Stimulated activated CD4-positive, alpha-beta T cell treated with anti-CD3 and anti-CD28 coated beads, Interleukin-2, amount 100 ng/mL, for 4 hours (primary cell): ENCODE results near the gene HEXIM2.

Source experiments
- DNase-seq: peaks from one replicate; pipeline ENCODE4 v3.0.0-alpha.2; 2020; ENCODE audit warnings: low read depth

The HEXIM2 gene

DNA sequence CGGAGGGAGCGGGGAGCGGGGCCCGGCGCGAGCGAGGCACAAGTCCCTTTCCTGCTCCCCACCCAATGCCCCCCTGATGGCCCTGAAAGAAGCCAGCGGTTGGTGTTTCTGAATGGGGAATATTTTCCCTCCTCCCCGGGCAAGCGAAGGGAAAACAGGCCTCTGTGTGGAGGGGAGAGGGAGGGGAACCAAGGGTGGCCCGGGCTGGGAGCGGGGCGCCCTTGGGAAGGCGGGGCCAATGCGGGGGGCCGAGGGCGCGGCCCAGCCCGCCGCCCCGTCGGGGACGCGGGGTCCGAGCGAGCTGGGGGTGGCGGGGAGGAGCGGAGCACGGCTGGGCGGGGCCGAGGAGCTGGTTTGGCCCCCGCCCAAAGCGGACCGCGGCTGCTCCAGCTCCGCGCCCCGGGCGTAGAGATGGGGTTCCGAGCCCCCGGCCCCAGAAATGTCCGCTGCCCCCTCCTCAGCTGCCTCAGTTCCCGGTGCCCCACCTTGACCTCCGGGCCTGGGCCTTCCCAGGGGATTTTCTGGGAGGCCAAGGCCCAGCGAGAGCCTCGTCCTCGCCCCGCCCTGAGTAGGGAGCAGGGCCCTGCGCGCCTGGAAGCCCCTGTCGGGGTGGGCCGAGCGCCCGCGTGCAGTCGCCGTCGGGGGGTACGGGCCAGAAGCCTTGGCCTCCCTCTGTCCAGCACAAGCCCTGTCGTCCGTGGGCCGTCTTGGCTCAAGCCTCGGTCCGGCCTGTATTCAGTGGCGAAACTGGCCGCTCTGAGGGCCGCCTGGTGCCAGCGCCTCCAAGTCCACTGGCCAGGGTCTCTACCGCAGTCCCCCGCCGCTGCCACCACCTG is 17.3 kb upstream of the HEXIM2 start:
- DNase-seq, result no peak

DNA sequence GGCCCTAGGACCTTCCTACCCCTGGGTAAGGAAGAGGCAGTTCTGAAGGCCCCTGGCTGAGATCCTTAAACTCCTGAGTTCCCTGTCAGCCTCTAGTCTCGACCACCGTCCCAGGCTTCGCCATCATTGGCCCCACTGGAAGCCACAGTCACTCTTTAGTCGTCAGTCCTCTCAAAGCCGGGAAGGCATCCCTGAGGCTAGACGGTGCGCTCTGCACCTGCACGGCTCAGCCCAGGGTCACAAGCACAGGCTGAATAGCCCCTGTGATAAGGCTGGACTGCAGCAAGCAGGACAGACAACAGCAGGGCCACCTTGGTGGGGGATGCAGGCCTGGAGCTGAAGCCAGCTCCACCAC is 16.7 kb upstream of the HEXIM2 start:
- no peak for DNase-seq

DNA sequence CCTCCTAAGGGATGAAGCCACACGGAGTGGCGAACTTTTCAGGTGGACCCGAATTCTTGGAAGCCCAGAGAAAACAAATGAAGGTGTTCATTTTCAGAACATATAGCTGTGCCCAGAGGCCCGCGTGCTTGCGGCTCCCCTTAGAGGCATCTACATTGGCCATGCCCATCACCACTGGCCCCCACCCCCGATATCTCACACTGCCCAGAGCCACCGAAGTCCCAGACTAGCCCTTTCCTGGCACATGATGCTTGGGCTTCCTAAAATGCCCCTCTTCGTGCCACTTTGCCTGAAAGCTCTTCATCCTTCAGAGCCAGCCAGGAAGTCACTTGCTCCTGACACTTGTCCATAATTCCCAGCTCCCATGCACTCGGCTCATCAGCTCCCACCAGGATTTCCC is 15.5 kb upstream of the HEXIM2 start:
- DNase-seq, result no peak

DNA sequence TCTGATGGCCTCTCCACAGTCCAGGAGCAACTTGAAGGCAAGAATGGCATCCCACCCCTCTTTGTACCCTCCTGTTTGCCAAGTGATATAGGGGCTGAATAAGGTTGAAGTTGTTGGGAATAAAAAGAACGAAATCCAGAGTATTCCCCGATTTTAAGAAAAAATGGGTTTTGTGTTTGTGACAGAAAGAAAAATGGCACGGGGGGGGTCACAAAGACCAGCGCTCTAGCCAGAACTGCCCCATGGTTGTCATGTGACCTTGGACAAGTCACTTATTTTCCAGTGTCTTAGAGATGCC is 15.1 kb upstream of the HEXIM2 start:
- no peak for DNase-seq

DNA sequence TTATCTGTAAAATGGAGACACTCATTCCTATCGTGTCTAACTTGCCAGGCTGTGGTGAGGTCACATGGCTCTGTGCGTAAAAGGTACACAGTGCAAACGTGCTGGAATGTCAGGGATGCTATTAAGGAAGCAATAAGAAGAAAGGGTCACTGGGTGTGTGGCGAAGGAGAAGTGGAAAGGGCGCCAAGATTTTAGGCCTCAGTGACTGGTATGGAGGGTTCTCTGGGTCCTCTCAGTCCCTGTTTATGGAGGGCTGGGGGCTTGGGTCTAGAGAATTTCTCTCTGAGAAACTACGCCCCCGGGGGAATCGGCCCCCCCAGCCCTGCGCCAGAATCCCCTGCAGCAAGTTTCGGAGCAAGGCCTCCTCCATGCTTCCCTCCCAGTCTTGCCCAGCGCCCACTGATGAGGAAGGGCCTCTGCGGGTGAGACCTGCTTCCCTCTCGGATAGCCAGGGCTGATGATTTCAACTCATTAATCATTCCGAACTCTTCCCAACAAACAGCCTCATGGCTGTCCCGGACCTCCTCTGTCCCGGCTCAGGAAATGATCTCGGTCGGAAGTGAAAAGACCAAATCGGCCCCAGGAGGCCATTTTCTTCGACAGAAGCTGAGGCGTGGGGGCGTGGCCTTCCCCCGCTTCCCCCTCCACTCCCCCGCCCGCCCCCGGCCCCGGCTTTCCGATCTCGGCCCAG is 14.6 kb upstream of the HEXIM2 start:
- no peak for DNase-seq

DNA sequence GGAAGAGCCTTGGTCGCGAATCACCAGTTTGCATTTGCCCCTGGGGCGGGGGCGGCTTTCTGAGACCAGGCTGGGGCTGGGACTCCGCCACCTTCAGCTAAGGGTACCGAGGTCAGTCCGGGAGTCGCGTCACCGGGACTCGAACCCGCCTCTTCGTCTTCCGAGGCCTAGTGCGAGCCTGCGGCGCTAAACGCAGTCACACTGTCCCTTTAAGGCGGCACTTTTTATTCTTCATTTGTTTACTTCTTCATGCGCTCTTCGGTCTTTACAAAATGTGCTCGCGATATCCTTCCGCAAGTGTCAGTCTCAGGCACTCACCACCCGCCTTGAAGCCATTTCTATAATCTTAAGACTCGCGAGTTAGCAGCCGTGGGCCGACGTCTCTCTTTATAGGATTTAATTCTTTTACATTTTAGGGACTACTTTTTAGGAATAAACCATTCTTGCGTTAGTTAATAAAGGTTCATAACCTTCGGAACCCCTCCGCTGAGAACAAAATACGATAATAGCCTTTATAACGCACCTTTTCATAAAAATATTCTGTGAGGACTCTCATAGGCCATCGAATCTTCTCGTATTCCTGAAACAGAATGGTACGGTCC is 14.0 kb upstream of the HEXIM2 start:
- DNase-seq, result peak; percentile 63

DNA sequence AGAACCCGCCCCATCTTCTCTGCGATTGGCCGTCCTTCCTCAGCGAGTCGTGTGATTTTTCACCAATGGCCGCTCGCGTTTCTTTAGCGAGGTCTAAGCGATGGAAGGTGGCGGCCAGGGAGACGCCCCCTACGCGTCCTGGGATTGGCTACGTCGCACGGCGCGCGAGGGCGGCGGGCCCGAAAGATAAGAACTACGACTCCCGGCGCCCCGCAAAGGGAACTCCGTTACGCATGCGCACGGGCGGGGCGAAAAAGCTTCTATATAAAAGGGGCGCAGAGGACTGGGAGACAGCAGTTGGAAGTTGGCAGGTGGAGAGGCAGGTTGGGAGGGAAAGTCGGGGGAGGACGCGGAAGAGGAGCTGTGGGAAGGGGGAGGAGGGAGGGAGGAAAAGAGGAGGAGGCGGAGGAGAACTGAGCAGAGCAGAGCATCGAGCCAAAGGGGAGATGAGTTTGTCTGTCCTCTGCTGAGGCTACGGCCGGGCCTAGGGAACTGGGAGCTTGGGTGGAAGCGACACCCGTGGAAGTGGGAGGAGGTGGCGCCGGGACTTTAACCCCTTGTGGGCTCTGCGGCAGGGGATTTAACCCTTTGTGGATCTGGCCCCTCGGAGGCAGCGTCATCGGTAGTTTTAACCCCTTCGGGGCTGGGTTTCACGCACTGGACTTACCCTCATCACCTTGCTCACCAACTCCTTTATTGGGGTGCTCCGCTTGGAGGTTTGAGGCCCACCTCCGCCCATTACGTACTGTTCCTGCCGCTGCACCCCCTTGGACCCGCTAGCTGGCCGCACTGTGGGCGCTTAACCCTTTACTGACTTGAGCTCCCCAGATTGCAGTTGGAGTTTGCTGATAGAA is 13.3 kb upstream of the HEXIM2 start, which contains the start of gene HEXIM1:
Gene HEXIM1, plus strand, starts transcription at position 293 of the 854 bp plus-strand sequence. CDS start 716 bp downstream, outside the sequence.
- peak; percentile 98 for DNase-seq

DNA sequence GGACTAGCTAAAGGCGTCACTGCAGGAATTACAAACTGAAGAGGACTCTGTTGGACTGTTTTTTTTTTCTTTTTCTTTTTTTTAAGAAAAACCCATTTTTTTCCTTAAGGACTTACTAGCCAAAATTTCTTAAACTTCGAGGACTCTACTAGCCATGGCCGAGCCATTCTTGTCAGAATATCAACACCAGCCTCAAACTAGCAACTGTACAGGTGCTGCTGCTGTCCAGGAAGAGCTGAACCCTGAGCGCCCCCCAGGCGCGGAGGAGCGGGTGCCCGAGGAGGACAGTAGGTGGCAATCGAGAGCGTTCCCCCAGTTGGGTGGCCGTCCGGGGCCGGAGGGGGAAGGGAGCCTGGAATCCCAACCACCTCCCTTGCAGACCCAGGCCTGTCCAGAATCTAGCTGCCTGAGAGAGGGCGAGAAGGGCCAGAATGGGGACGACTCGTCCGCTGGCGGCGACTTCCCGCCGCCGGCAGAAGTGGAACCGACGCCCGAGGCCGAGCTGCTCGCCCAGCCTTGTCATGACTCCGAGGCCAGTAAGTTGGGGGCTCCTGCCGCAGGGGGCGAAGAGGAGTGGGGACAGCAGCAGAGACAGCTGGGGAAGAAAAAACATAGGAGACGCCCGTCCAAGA is 12.5 kb upstream of the HEXIM2 start:
- peak; percentile 51 for DNase-seq

DNA sequence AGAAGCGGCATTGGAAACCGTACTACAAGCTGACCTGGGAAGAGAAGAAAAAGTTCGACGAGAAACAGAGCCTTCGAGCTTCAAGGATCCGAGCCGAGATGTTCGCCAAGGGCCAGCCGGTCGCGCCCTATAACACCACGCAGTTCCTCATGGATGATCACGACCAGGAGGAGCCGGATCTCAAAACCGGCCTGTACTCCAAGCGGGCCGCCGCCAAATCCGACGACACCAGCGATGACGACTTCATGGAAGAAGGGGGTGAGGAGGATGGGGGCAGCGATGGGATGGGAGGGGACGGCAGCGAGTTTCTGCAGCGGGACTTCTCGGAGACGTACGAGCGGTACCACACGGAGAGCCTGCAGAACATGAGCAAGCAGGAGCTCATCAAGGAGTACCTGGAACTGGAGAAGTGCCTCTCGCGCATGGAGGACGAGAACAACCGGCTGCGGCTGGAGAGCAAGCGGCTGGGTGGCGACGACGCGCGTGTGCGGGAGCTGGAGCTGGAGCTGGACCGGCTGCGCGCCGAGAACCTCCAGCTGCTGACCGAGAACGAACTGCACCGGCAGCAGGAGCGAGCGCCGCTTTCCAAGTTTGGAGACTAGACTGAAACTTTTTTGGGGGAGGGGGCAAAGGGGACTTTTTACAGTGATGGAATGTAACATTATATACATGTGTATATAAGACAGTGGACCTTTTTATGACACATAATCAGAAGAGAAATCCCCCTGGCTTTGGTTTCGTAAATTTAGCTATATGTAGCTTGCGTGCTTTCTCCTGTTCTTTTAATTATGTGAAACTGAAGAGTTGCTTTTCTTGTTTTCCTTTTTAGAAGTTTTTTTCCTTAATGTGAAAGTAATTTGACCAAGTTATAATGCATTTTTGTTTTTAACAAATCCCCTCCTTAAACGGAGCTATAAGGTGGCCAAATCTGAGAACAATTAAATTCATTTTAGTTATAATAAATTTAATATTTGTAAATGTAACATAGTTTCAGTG is 11.7 kb upstream of the HEXIM2 start:
- DNase-seq, result no peak

DNA sequence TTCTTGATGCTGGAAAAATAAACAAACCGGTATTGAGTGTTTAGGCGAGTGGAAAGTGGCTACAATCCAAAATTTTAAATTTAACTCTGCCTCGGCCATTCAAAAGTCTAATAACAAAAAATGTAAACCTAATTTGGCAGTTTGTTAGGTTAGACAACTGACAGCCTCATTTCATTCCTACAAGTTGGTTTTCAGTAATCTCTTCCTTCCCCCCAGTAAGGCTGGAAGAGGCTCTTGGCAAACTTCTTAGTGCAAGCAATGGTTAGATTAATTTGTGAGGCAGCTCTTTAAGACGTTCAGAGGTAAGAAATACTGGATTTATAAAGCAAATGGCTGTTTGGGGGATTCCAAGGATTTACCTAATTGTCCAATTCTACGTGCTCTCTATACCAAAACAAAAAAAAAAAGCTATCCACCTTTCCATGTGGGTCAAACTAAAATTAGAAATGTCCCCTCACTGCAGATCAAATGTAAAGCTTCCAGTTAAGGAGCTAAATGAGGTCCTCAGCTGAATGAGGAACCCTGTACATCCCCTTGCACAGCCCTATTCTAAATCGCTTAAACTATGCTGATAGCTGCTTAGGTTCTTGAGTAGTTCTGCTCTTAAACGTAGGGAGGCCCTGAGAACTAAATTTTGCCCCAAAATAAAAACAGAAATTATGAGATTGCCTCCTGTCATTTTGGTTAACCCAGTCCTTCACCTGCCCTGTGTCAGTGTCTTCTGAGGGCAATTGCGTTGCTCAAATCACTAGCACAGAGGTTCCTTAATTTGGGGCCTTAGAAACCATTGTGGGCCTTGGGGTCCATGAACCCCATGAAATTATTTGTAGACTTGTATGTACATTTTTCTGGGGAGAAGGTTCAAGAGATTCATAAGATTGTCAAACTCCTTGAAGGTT is 10.5 kb upstream of the HEXIM2 start:
- no peak for DNase-seq

DNA sequence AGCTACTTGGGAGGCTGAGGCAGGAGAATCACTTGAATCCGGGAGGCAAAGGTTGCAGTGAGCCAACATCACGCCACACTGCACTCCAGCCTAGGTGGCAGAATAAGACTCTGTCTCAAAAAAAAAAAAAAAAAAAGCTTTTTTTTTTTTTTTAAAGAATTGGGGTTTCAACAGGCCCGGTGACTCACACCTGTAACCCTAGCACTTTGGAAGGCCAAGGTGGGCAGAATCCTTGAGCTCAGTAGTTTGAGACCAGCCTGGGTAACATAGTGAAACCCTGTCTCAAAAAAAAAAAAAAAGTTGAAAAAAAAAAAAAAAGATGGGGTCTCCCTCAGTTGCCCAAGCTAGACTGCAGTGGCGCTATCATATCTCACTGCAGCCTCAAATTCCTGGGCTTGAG is 6.6 kb upstream of the HEXIM2 start:
- no peak for DNase-seq

DNA sequence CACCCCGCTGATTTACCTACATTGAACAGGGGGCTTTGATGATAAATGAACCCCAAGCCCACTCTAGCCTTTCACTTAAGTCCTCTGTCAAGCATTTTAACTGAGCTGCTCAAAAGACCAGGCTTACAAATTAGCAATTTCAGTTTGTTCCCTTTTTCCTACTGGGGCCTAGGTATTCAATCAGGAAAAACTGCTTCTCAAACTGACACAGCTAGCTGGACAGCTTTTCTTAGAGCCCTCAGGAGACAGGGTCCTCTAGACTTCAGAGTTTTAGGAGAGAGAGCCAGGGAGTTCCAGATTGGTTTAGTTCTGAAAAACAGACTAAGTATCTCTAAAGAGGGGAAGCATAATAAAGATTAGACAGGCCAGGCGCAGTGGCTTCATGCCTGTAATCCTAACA is 6.2 kb upstream of the HEXIM2 start:
- DNase-seq, result no peak

DNA sequence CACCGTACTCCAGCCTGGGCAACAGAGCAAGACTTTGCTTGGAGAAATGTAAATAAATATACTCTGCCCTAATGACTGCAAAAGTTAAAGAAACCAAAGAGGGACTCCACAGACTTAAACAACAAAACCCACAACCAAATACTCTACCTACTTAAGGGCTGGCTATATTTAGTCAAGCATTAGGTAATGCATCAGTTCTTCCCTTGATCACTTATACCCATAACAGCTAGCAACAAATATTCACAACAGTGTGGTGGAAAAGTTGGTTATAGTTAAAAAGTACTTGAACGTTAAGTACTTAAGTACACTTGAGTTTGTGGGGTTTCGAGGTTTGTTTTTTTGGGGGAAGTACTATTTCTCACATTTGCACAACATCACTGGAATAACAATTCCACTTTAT is 5.4 kb upstream of the HEXIM2 start:
- DNase-seq, result no peak

DNA sequence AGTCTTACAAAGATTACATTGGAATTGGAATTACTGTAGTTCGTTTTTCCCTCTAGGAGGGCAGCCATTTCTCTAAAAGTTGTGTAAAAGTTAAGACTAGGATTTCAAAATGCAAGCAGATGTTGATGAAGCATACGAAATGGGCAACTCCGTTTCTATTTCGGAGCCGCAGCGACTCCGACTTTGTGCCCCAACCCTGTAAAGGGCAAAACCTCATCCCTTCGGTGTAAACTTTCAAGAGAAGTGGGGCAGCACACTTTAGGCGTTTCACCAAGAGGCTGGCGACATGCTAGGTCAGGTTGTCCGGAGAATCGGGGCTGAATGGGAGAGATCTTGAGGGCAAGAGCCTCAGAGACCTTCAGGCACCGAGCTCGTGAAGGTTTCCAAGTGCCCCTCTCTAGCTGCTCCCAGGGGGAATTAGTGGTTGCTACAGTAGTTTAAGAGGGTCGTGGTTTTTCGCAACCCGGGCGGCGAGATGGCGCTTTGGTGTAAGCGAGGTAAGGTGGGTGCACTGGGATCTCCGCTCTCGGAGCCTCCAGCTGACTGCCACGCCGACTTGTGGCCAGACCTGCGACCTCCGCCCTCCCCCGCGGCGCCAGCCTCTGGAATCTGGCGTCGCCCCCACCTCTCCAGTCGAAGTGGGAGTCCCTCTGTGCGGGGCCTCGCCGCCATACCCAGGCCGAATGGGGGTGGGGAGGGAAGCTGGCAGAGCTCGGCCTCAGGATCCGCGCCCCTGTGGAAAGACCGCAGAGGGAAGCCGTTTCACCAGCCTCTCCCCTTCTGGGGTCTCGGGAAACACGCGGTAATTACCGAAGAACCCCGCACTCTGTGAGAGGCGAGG is 1.0 kb upstream of the HEXIM2 start:
- DNase-seq, result peak; percentile 51

DNA sequence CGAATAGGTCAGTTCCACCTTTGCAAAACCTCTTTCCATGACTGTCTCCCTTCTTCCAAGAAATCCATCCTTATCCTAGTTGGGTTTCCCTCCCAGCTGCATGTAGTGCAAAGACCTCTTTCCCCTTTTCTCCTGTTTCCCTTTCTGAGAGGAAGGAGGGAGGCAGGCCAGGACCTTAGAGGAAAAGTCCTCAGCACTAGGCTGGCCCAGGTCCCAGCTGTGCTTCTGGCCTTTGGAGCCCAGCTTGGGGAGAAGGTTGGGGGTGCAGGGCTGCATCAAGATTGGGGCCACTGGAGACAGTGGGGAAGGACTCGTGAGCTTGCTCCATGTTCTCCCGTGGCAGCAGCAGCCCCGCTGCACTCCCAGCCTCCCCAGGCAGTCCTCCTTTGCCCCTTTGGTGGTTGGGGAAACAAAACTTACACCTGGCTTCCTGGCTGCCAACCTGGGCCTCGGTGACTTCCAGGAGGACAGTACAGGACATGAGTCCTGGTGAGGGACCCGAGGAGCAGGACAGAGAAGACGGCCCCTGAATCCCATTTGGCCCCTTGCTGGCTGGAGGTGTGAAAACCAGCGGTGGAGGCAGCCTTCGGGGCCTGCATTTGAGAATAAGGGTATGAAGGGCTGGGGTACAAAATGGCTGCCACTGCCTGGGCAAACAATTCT is 481 bp downstream of the HEXIM2 start:
- DNase-seq, result no peak

DNA sequence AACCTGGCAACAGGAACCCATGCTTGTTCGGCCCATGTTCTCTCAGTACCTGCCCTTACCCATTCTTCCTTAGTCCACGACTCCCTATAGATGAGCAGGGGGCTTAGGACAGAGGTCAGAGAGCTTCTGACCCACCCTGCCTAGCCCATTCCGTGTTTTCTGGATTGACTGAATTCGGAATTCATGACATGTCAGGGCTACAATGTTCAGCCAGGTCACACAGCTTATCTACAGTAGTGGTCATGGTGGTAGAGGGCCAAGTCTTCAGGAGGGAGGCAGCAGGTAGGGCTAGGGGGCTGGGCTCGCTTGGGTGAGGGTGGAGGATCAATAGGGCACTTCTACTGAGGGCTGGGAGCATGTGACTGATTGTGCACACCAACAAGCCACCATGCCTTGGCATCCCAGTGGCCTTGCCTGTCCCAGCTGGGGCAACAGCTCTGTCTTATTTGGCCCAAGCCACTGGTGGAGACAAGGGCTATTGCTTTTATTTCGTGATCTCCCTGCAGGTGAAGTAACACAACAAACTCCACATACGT is 3.1 kb downstream of the HEXIM2 start:
- no peak for DNase-seq

DNA sequence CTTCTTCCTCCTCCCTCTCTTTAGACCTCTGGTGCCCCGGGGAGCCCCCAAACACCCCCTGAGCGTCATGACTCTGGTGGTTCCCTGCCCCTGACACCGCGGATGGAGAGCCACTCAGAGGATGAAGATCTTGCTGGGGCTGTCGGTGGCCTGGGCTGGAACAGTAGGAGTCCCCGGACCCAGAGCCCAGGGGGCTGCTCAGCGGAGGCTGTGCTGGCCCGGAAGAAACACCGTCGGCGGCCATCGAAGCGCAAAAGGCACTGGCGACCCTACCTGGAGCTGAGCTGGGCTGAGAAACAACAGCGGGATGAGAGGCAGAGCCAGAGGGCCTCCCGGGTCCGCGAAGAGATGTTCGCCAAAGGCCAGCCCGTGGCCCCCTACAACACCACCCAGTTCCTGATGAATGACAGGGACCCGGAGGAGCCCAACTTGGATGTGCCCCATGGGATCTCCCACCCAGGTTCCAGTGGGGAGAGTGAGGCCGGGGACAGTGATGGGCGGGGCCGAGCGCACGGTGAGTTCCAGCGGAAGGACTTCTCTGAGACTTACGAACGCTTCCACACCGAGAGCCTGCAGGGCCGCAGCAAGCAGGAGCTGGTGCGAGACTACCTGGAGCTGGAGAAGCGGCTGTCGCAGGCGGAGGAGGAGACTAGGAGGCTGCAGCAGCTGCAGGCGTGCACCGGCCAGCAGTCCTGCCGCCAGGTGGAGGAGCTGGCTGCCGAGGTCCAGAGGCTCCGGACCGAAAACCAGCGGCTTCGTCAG is 7.5 kb downstream of the HEXIM2 start:
- no peak for DNase-seq
